HepG2 (cell line): ENCODE measurements around the gene ABHD4. TPM values are rescaled to one million over a fixed set of nuclear protein-coding genes. Genes with fewer than 3 reads are reported as not detected.
A peak's percentile ranks its signal among the peaks of the same experiment; 100 is the strongest.

Source experiments
- FIP1L1 ChIP-seq: fragments of 200-400 bp; formaldehyde crosslinking; IDR thresholded peaks from 2 replicates; pipeline ENCODE4 v1.6.1; 2018; ENCODE audit warnings: low read depth, mild to moderate bottlenecking, low read length, moderate library complexity, borderline replicate concordance; ENCODE audit not compliant: insufficient read depth
- GABPB1 ChIP-seq: IDR thresholded peaks from 2 replicates; pipeline ENCODE4 v1.6.1; 2016; ENCODE audit warnings: mild to moderate bottlenecking, missing genetic modification reagents, moderate library complexity, missing compliant biosample characterization
- HBP1 ChIP-seq: IDR thresholded peaks from 2 replicates; pipeline ENCODE4 v1.6.1; 2016; ENCODE audit warnings: low read depth, control low read depth
- IRX3 ChIP-seq: sonication (generic); formaldehyde crosslinking; IDR thresholded peaks from 2 replicates; pipeline ENCODE4 v1.8.1; 2023; ENCODE audit warnings: mild to moderate bottlenecking, low read depth, missing genetic modification reagents, borderline replicate concordance
- JUN ChIP-seq: sonication (generic); formaldehyde crosslinking; IDR thresholded peaks from 2 replicates; pipeline ENCODE4 v1.4.0; 2020; ENCODE audit warnings: mild to moderate bottlenecking, missing genetic modification reagents
- KLF13 ChIP-seq: sonication (generic); formaldehyde crosslinking; IDR thresholded peaks from 2 replicates; pipeline ENCODE4 v1.4.0; 2020; ENCODE audit warnings: mild to moderate bottlenecking, missing genetic modification reagents
- MTF1 ChIP-seq: sonication (generic); formaldehyde crosslinking; IDR thresholded peaks from 2 replicates; pipeline ENCODE4 v1.5.0; 2020; ENCODE audit warnings: missing genetic modification reagents
- MXI1 ChIP-seq: IDR thresholded peaks from 3 replicates; pipeline ENCODE4 v1.6.1; 2012; ENCODE audit warnings: low read depth, low read length, inconsistent platforms, borderline replicate concordance
- PHF5A ChIP-seq: IDR thresholded peaks from one replicate; pipeline ENCODE4 v1.6.1; 2018; ENCODE audit warnings: low read depth, missing genetic modification reagents; ENCODE audit not compliant: unreplicated experiment
- POGK ChIP-seq: sonication (generic); formaldehyde crosslinking; conservative IDR thresholded peaks from 2 replicates; pipeline ENCODE4 v1.8.0; 2022; ENCODE audit warnings: mild to moderate bottlenecking, moderate library complexity, missing genetic modification reagents
- REST ChIP-seq, 2 experiments: IDR thresholded peaks; 2 replicates each; pipeline ENCODE4 v1.6.1; 2011 to 2012; ENCODE audit warnings: low read length in 2 of 2, borderline replicate concordance in 1 of 2, low read depth in 1 of 2, mild to moderate bottlenecking in 1 of 2, moderate library complexity in 1 of 2
- SMYD3 ChIP-seq: sonication (generic); formaldehyde crosslinking; IDR thresholded peaks from 2 replicates; pipeline ENCODE4 v1.8.1; 2023; ENCODE audit warnings: mild to moderate bottlenecking, missing genetic modification reagents
- TBL1XR1 ChIP-seq: fragments of 150-350 bp; IDR thresholded peaks from 2 replicates; pipeline ENCODE4 v1.6.1; 2014; ENCODE audit warnings: borderline replicate concordance, low read length; ENCODE audit not compliant: partially characterized antibody
- TOPORS ChIP-seq: sonication (generic); formaldehyde crosslinking; IDR thresholded peaks from 2 replicates; pipeline ENCODE4 v1.8.0; 2023; ENCODE audit warnings: mild to moderate bottlenecking, missing genetic modification reagents
- USF2 ChIP-seq, 2 experiments: sonication (generic) in 1 of 2; formaldehyde crosslinking in 1 of 2; IDR thresholded peaks; 2 replicates each; pipeline versions ENCODE4 v1.5.1 to v1.6.1; 2011 to 2020; ENCODE audit warnings: borderline replicate concordance in 1 of 2, low read depth in 1 of 2, low read length in 1 of 2, mild to moderate bottlenecking in 1 of 2, missing genetic modification reagents in 1 of 2, moderate library complexity in 1 of 2
- ZNF121 ChIP-seq: sonication (generic); formaldehyde crosslinking; IDR thresholded peaks from 2 replicates; pipeline ENCODE4 v1.5.0; 2020; ENCODE audit warnings: mild to moderate bottlenecking, missing genetic modification reagents
- ZNF44 ChIP-seq: sonication (generic); formaldehyde crosslinking; IDR thresholded peaks from 2 replicates; pipeline ENCODE4 v1.5.1; 2020; ENCODE audit warnings: mild to moderate bottlenecking, missing genetic modification reagents
- ZNF550 ChIP-seq: sonication (generic); formaldehyde crosslinking; IDR thresholded peaks from 2 replicates; pipeline ENCODE4 v1.4.0; 2020; ENCODE audit warnings: mild to moderate bottlenecking, missing genetic modification reagents, borderline replicate concordance
- ZNF577 ChIP-seq: sonication (generic); formaldehyde crosslinking; IDR thresholded peaks from 2 replicates; pipeline ENCODE4 v1.4.0; 2020; ENCODE audit warnings: mild to moderate bottlenecking, low read depth, missing genetic modification reagents, borderline replicate concordance
- polyA plus RNA-seq, 8 experiments: library from polyadenylated mRNA; depleted of rRNA in 3 of 8; stranded (reverse) in 7 of 8; unstranded in 1 of 8; fragments of >200 nt; fragmentation: Illumina TruSeq in 4 of 8; extraction: Trizol in 4 of 8; gene quantifications; 2 replicates each; pipeline versions ENCODE4 v1.2.1 to v1.2.3, GENCODE V29; 2011 to 2016; ENCODE audit warnings: low read depth in 4 of 8, missing spikeins in 1 of 8, mixed read lengths in 1 of 8; ENCODE audit not compliant: insufficient read depth in 1 of 8
- total RNA-seq, 5 experiments: library from RNA; depleted of rRNA; stranded (reverse); fragments of >200 nt; fragmentation: Illumina TruSeq; extraction: Trizol; gene quantifications; 2 replicates each; pipeline ENCODE4 v1.2.3, GENCODE V29; 2016; ENCODE audit warnings: low read depth in 1 of 5

ABHD4 gene
- total and polyA plus RNA-seq, 2 of the 13 experiments (the other 11 are each of a cell fraction or from before 2014, with no cell fraction given), result 16.1 to 47.5 TPM

- TF ChIP-seq USF2 (IDR thresholded peaks at IDR 0.05; ENCODE audit: low read depth, low read length) (0 out of 2 replicates have a peak, but pooled peaks have one; percentile 7), USF2 (CRISPR knock-in tag; IDR thresholded peaks at IDR 0.05; ENCODE audit: borderline replicate concordance) (no peak), SMYD3 (CRISPR knock-in tag) (no peak), PHF5A (CRISPR knock-in tag) (peak; percentile 71), FIP1L1 (no peak), REST (IDR thresholded peaks at IDR 0.05; ENCODE audit: borderline replicate concordance in 1 of 2, low read depth in 1 of 2, low read length in 2 of 2) (no peak), ZNF577 (CRISPR knock-in tag) (no peak), TOPORS (CRISPR knock-in tag) (no peak), ZNF550 (no peak), IRX3 (CRISPR knock-in tag) (no peak), POGK (peak; percentile 39; the same call in 1 of the 2 replicates), HBP1 (CRISPR knock-in tag) (no peak), MXI1 (no peak), JUN (CRISPR knock-in tag) (no peak), MTF1 (CRISPR knock-in tag) (no peak), ZNF44 (CRISPR knock-in tag) (no peak), KLF13 (no peak), ZNF121 (no peak), TBL1XR1 (no peak), GABPB1 (CRISPR knock-in tag) (peak; percentile 32; the same call in 1 of the 2 replicates)
Observed at GRCh38 chr14:22653012-22653621, 55.0 kb downstream of the ABHD4 start (continued).
